HepG2 (cell line): Measurements from ENCODE around the gene SSH3. TPM values are rescaled to one million over a fixed set of nuclear protein-coding genes. Genes with fewer than 3 reads are reported as not detected.

Experiments used
- ATAC-seq: fragments of 200-7000 bp; cut with Tn5 transposase; 3 replicates; pipeline ENCODE4 v1.9.1; 2020; ENCODE audit warnings: mild to moderate bottlenecking, moderate library complexity
- BruUV-seq: library from RNA; stranded (reverse); fragments of 400-500 nt; replicated peaks from 2 replicates; lab custom pipeline; 2021; lab: Mats Ljungman, UMichigan
- CTCF ChIA-PET: fragments of 300-600 bp; formaldehyde crosslinking; extraction: SDS; loops from one replicate; lab custom pipeline; 2021; ENCODE audit warnings: low total read pairs, inconsistent platforms, low intra/inter-chr PET ratio; lab: Yijun Ruan, JAX
- POLR2A ChIA-PET: fragments of 350-600 bp; sonication (Branson Sonifier 250); formaldehyde crosslinking; loops from one replicate; lab custom pipeline; 2020; ENCODE audit warnings: antibody characterized with exemption, inconsistent platforms; lab: Yijun Ruan, JAX
- DNase-seq: peaks from one replicate; pipeline ENCODE4 v3.0.0-alpha.2; 2015; ENCODE audit warnings: low spot score
- FAIRE-seq: peaks from 3 replicates; lab custom pipeline; 2011; peaks lifted over from hg19 to GRCh38; lab: Jason Lieb, UNC
- H2AFZ ChIP-seq: one replicate; pipeline ENCODE4 v1.6.1; 2011; ENCODE audit warnings: low read length, inconsistent platforms
- H3K27ac ChIP-seq: fragments of 300-600 bp; 3 replicates; pipeline ENCODE4 v1.8.0; 2011; ENCODE audit warnings: mixed run types, mild to moderate bottlenecking, mixed read lengths, low read length, inconsistent platforms; ENCODE audit not compliant: insufficient read depth; ENCODE audit errors: extremely low read length
- H3K27me3 ChIP-seq, 2 experiments: fragments of 200-600 bp in 1 of 2; 2 replicates in 1 of 2; 3 replicates in 1 of 2; pipeline versions ENCODE4 v1.6.0 to v1.8.0; 2011; ENCODE audit warnings: low read length in 2 of 2, mild to moderate bottlenecking in 2 of 2, moderate library complexity in 2 of 2, inconsistent platforms in 1 of 2; ENCODE audit not compliant: insufficient read depth in 2 of 2, control insufficient read depth in 1 of 2
- H3K36me3 ChIP-seq, 2 experiments: fragments of 200-600 bp in 1 of 2; replicated peaks in 1 of 2; 2 replicates in 1 of 2; 3 replicates in 1 of 2; pipeline versions ENCODE4 v1.5.1 to v1.8.0; 2011; ENCODE audit warnings: low read length in 2 of 2, inconsistent platforms in 1 of 2; ENCODE audit not compliant: insufficient read depth in 2 of 2, control insufficient read depth in 1 of 2
- H3K4me1 ChIP-seq: 2 replicates; pipeline ENCODE4 v1.5.1; 2012; ENCODE audit warnings: low read length, inconsistent platforms; ENCODE audit not compliant: insufficient read depth
- H3K4me2 ChIP-seq: 2 replicates; pipeline ENCODE4 v1.6.0; 2011; ENCODE audit warnings: low read depth, low read length, inconsistent platforms
- H3K4me3 ChIP-seq, 3 experiments: fragments of 200-600 bp in 1 of 3; sonication (generic), shearing (Covaris generic) in 1 of 3; replicated peaks in 1 of 3; 2 replicates each; pipeline ENCODE4 v1.5.1; 2011 to 2016; ENCODE audit warnings: low read length in 3 of 3, inconsistent platforms in 2 of 3, low read depth in 2 of 3, mild to moderate bottlenecking in 2 of 3, control low read depth in 1 of 3, mixed read lengths in 1 of 3; ENCODE audit not compliant: insufficient read depth in 1 of 3
- H3K79me2 ChIP-seq: one replicate; pipeline ENCODE4 v1.6.1; 2011; ENCODE audit warnings: low read length, inconsistent platforms; ENCODE audit not compliant: insufficient read depth
- H3K9ac ChIP-seq: 2 replicates; pipeline ENCODE4 v1.6.0; 2011; ENCODE audit warnings: mild to moderate bottlenecking, low read depth, low read length, inconsistent platforms; ENCODE audit not compliant: insufficient read depth
- H3K9me3 ChIP-seq: 2 replicates; pipeline ENCODE4 v1.5.1; 2012; ENCODE audit warnings: mild to moderate bottlenecking, low read length
- H4K20me1 ChIP-seq: 2 replicates; pipeline ENCODE4 v1.6.0; 2011; ENCODE audit warnings: inconsistent platforms, mild to moderate bottlenecking, low read length, moderate library complexity; ENCODE audit not compliant: insufficient read depth
- BRD4 ChIP-seq: sonication (generic); formaldehyde crosslinking; IDR thresholded peaks from 2 replicates; pipeline ENCODE4 v1.4.0; 2020; ENCODE audit warnings: missing genetic modification reagents
- FOXJ3 ChIP-seq: sonication (generic); formaldehyde crosslinking; IDR thresholded peaks from 2 replicates; pipeline ENCODE4 v1.4.0; 2020; ENCODE audit warnings: missing genetic modification reagents, mild to moderate bottlenecking, borderline replicate concordance
- GLI4 ChIP-seq: sonication (generic); formaldehyde crosslinking; IDR thresholded peaks from 2 replicates; pipeline ENCODE4 v1.5.1; 2020; ENCODE audit warnings: missing genetic modification reagents, mild to moderate bottlenecking, moderate library complexity, borderline replicate concordance
- HNRNPLL ChIP-seq: fragments of 200-400 bp; formaldehyde crosslinking; IDR thresholded peaks from 2 replicates; pipeline ENCODE4 v1.6.1; 2017; ENCODE audit warnings: mild to moderate bottlenecking, low read depth, low read length; ENCODE audit not compliant: poor library complexity, severe bottlenecking
- SYNCRIP ChIP-seq: fragments of 200-400 bp; formaldehyde crosslinking; IDR thresholded peaks from 2 replicates; pipeline ENCODE4 v1.6.1; 2018; ENCODE audit warnings: mild to moderate bottlenecking, low read depth, low read length; ENCODE audit not compliant: insufficient read depth
- TEAD3 ChIP-seq: optimal IDR thresholded peaks from 2 replicates; pipeline ENCODE3; 2016; ENCODE audit warnings: borderline replicate concordance
- ZBTB4 ChIP-seq: sonication (generic); formaldehyde crosslinking; IDR thresholded peaks from 2 replicates; pipeline ENCODE4 v1.4.0; 2020; ENCODE audit warnings: missing genetic modification reagents, mild to moderate bottlenecking, borderline replicate concordance
- ZNF101 ChIP-seq: sonication (generic); formaldehyde crosslinking; IDR thresholded peaks from 2 replicates; pipeline ENCODE4 v1.4.0; 2020; ENCODE audit warnings: mild to moderate bottlenecking, low read depth, missing genetic modification reagents, borderline replicate concordance
- ZNF280D ChIP-seq: sonication (generic); formaldehyde crosslinking; IDR thresholded peaks from 2 replicates; pipeline ENCODE4 v1.5.1; 2020; ENCODE audit warnings: mild to moderate bottlenecking, missing genetic modification reagents
- ZNF749 ChIP-seq: sonication (generic); formaldehyde crosslinking; IDR thresholded peaks from 2 replicates; pipeline ENCODE4 v1.8.0; 2022; ENCODE audit warnings: mild to moderate bottlenecking, missing genetic modification reagents, moderate library complexity, borderline replicate concordance
- WGBS: methylation state at CpG from one replicate; pipeline ENCODE4 v1.1.6; 2017; ENCODE audit warnings: low lambda C conversion rate; 5-methylcytosine and 5-hydroxymethylcytosine counted together
- in situ Hi-C: cut with HindIII; loops from 2 replicates; pipeline ENCODE4 v1.10.0; 2017; ENCODE audit warnings: low pct_unique_long_range_greater_than_20kb; ENCODE audit not compliant: extremely low pct_ligation_motif_present
- intact Hi-C: fragments of 100-400 bp; cut with micrococcal nuclease; formaldehyde crosslinking; loops from one replicate; pipeline ENCODE4 v1.10.0; 2022; ENCODE audit not compliant: unreplicated experiment
- polyA plus RNA-seq, 8 experiments: library from polyadenylated mRNA; depleted of rRNA in 3 of 8; stranded (reverse) in 7 of 8; unstranded in 1 of 8; fragments of >200 nt; fragmentation: Illumina TruSeq in 4 of 8; extraction: Trizol in 4 of 8; gene quantifications; 2 replicates each; pipeline versions ENCODE4 v1.2.1 to v1.2.3, GENCODE V29; 2011 to 2016; ENCODE audit warnings: low read depth in 4 of 8, missing spikeins in 1 of 8, mixed read lengths in 1 of 8; ENCODE audit not compliant: insufficient read depth in 1 of 8
- total RNA-seq, 5 experiments: library from RNA; depleted of rRNA; stranded (reverse); fragments of >200 nt; fragmentation: Illumina TruSeq; extraction: Trizol; gene quantifications; 2 replicates each; pipeline ENCODE4 v1.2.3, GENCODE V29; 2016; ENCODE audit warnings: low read depth in 1 of 5

The SSH3 gene
- total and polyA plus RNA-seq, 2 of the 13 experiments (the other 11 are each of a cell fraction or from before 2014, with no cell fraction given) = 12.4 to 18.8 TPM

GRCh38 chr11:67320691-67321090, 17.4 kb downstream of the SSH3 start (continued):
- TF ChIP-seq ZNF280D (CRISPR knock-in tag) = no peak

- 87% methylated on average over 5 of the region's 6 CpGs for WGBS
- no peak overlapping the region for H3K9ac ChIP-seq
- no peak overlapping the region for H3K4me2 ChIP-seq
- no peaks in the 10 kb centered on the region for H3K36me3 ChIP-seq
- intact Hi-C loops = no loop called here
- H3K9me3 ChIP-seq = no peaks in the 10 kb centered on the region
- ATAC-seq = no peak
- no peaks in the 10 kb centered on the region for H4K20me1 ChIP-seq
- no peak overlapping the region for H3K4me3 ChIP-seq
- DNase-seq = no peak
- TF ChIP-seq HNRNPLL (no peak), ZNF101 (CRISPR knock-in tag) (no peak), BRD4 (CRISPR knock-in tag) (no peak), GLI4 (CRISPR knock-in tag) (no peak), ZBTB4 (CRISPR knock-in tag) (no peak), SYNCRIP (no peak), TEAD3 (CRISPR knock-in tag) (no peak), ZNF749 (CRISPR knock-in tag) (no peak), FOXJ3 (CRISPR knock-in tag) (no peak)
- no peak for FAIRE-seq
- BruUV-seq = no TSS peak
- no peaks in the 10 kb centered on the region for H3K27me3 ChIP-seq
- H3K79me2 ChIP-seq = no peaks in the 10 kb centered on the region
- in situ Hi-C loops = no loop called here
- ChIA-PET POLR2A (no interaction called here), CTCF (no interaction called here)
- no peak overlapping the region for H3K27ac ChIP-seq
- H2AFZ ChIP-seq = no peak overlapping the region
- H3K4me1 ChIP-seq = peaks cover 13% of the 10 kb centered on the region
Observed at GRCh38 chr11:67321313-67321871, 18.1 kb downstream of the SSH3 start.
